Vagina (tissue), 2 donors: ENCODE data around the gene BCL6.

Source experiments
- CTCF ChIP-seq, 3 experiments: fragments of 450-650 bp in 2 of 3; fragments of 200-600 bp in 1 of 3; sonication (generic) in 1 of 3; IDR thresholded peaks; one replicate each; pipeline ENCODE4 v1.5.1; 2017 to 2019; ENCODE audit warnings: antibody characterized with exemption in 3 of 3, mild to moderate bottlenecking in 2 of 3, moderate library complexity in 2 of 3
- POLR2AphosphoS5 ChIP-seq, 2 donors: sonication (generic); formaldehyde crosslinking; IDR thresholded peaks; one replicate each; pipeline ENCODE4 v1.9.0; 2017; ENCODE audit warnings: antibody characterized with exemption in 2 of 2, mild to moderate bottlenecking in 2 of 2, low read depth in 1 of 2; ENCODE audit not compliant: insufficient read depth in 1 of 2

GRCh38 chr3:187735383-187735782, 9.9 kb downstream of the BCL6 start:
- TF ChIP-seq CTCF (IDR thresholded peaks at IDR 0.05) = no peak
- TF ChIP-seq POLR2AphosphoS5 (IDR thresholded peaks at IDR 0.05; ENCODE audit: insufficient read depth in 1 of 2, low read depth in 1 of 2) = no peak
